ENCODE results near the gene LCN1. TPM values are rescaled to one million over a fixed set of nuclear protein-coding genes. Genes with fewer than 3 reads are reported as not detected.

The LCN1 gene
- total and polyA plus RNA-seq, 2 experiments from 2014 or later: 0.27 TPM; not detected in 1

- Histone ChIP-seq H2AFZ (0 out of 2 replicates have a peak overlapping the region, but pooled peaks have one; percentile 43), H3K4me2 (no peak overlapping the region), H3K79me2 (replicated peaks; ENCODE audit: insufficient read depth) (no peaks in the 10 kb centered on the region), H3K27me3 (ENCODE audit: insufficient read depth) (no peaks in the 10 kb centered on the region), H3K4me1 (ENCODE audit: insufficient read depth) (no peaks in the 10 kb centered on the region; the same call in 1 of the 2 replicates), H3K4me3 (no peak overlapping the region), H3F3A (replicated peaks; ENCODE audit: low read depth) (no peaks in the 10 kb centered on the region), H3K36me3 (ENCODE audit: insufficient read depth) (no peaks in the 10 kb centered on the region), H3K9me2 (ENCODE audit: insufficient read depth) (0 out of 2 replicates have a peak, but pooled peaks cover 2% of the 10 kb centered on the region), H4K20me1 (replicated peaks; ENCODE audit: insufficient read depth) (no peaks in the 10 kb centered on the region), H3K27ac (ENCODE audit: low read depth) (no peak overlapping the region)
- TF ChIP-seq EZH2 (IDR thresholded peaks at IDR 0.05; ENCODE audit: low read depth, unreplicated experiment): no peak
- TF ChIP-seq ZNF331 (CRISPR knock-in tag; IDR thresholded peaks at IDR 0.05; ENCODE audit: low read depth): no peak
- no peak for TF ChIP-seq CREB1 (CRISPR knock-in tag; IDR thresholded peaks at IDR 0.05; ENCODE audit: low read depth)
- TF ChIP-seq REST (IDR thresholded peaks at IDR 0.05; ENCODE audit: unreplicated experiment): no peak
- no peak for TF ChIP-seq ZNF462 (CRISPR knock-in tag; IDR thresholded peaks at IDR 0.05)
- Mint-ChIP-seq H3K4me3 (no peak overlapping the region), H3K9me3 (peaks cover 5% of the 10 kb centered on the region; the same call in 1 of the 3 replicates), H3K4me1 (no peaks in the 10 kb centered on the region), H3K27ac (no peak overlapping the region), H3K36me3 (ENCODE audit: low read depth) (no peaks in the 10 kb centered on the region; the same call in 2 of the 3 replicates), H3K27me3 (ENCODE audit: insufficient read depth, low read depth, poor library complexity) (no peaks in the 10 kb centered on the region)
- ATAC-seq: peak; percentile 59
- peak; percentile 16 for DNase-seq (ENCODE audit: low spot score)
Observed at GRCh38 chr9:135555910-135556309, 34.7 kb downstream of the LCN1 start.

All from GM23338 (cell line).